Astrocyte of the hippocampus (primary cell): Measurements from ENCODE around the gene MYO9B.

Experiments used
- DNase-seq: peaks from one replicate; pipeline ENCODE4 v3.0.0; 2011; ENCODE audit warnings: low read depth, low spot score

Gene MYO9B

GRCh38 chr19:17240826-17241399 lies 165.3 kb downstream of the MYO9B start:
- no peak for DNase-seq

- no peak for DNase-seq
These were observed 167.0 kb downstream of the MYO9B start for GRCh38 chr19:17242431-17243208.

GRCh38 chr19:17243211-17243829 lies 167.7 kb downstream of the MYO9B start:
- no peak for DNase-seq

GRCh38 chr19:17243830-17244617 lies 168.4 kb downstream of the MYO9B start:
- peak; percentile 58 for DNase-seq

GRCh38 chr19:17244618-17245534 lies 169.3 kb downstream of the MYO9B start:
- DNase-seq: peak; percentile 32

- no peak for DNase-seq
These were observed 170.0 kb downstream of the MYO9B start, which contains the start of gene NR2F6 for GRCh38 chr19:17245535-17245984. Gene NR2F6, minus strand, starts transcription at chr19:17245919. Its CDS starts 699 bp downstream, at chr19:17245220.

- no peak for DNase-seq
These were observed 171.3 kb downstream of the MYO9B start for GRCh38 chr19:17246681-17247425.

GRCh38 chr19:17248011-17248776 lies 172.6 kb downstream of the MYO9B start:
- no peak for DNase-seq

GRCh38 chr19:17249887-17250548 lies 174.4 kb downstream of the MYO9B start:
- DNase-seq: no peak

GRCh38 chr19:17254636-17255035 lies 179.1 kb downstream of the MYO9B start:
- DNase-seq: no peak

GRCh38 chr19:17255150-17255621 lies 179.6 kb downstream of the MYO9B start:
- DNase-seq: peak; percentile 32

- DNase-seq: no peak
These were observed 180.6 kb downstream of the MYO9B start for GRCh38 chr19:17256130-17256529.

- peak; percentile 60 for DNase-seq
These were observed 183.7 kb downstream of the MYO9B start for GRCh38 chr19:17259118-17259780.

- no peak for DNase-seq
These were observed 184.4 kb downstream of the MYO9B start for GRCh38 chr19:17259934-17260333.

- peak; percentile 72 for DNase-seq
These were observed 185.3 kb downstream of the MYO9B start for GRCh38 chr19:17260842-17261325.

GRCh38 chr19:17262557-17262956 lies 187.0 kb downstream of the MYO9B start:
- DNase-seq: no peak
